ENCODE data around the gene SMAD9.

GRCh38 chr13:36897054-36897616, 22.9 kb downstream of the SMAD9 start:
- TF ChIP-seq CTCF (IDR thresholded peaks at IDR 0.05; ENCODE audit: control extremely low read depth in 1 of 3, insufficient read depth in 1 of 3, low read depth in 1 of 3, low read length in 3 of 3) (no peak), RFX5 (IDR thresholded peaks at IDR 0.05; ENCODE audit: borderline replicate concordance, low read depth, low read length) (no peak), RBBP5 (IDR thresholded peaks at IDR 0.05; ENCODE audit: borderline replicate concordance, low read depth, low read length) (no peak), EZH2 (IDR thresholded peaks at IDR 0.05; ENCODE audit: low read depth, low read length, severe bottlenecking) (no peak), EP300 (IDR thresholded peaks at IDR 0.05; ENCODE audit: borderline replicate concordance in 1 of 2, low read depth in 2 of 2, low read length in 2 of 2) (no peak), POLR2AphosphoS5 (IDR thresholded peaks at IDR 0.05; ENCODE audit: low read depth, low read length) (no peak), GABPA (IDR thresholded peaks at IDR 0.05; ENCODE audit: borderline replicate concordance, insufficient read depth, low read length) (no peak), KDM4A (IDR thresholded peaks at IDR 0.05; ENCODE audit: low read depth, low read length, severe bottlenecking) (no peak), CHD2 (IDR thresholded peaks at IDR 0.05; ENCODE audit: low read length) (no peak), BRCA1 (IDR thresholded peaks at IDR 0.05; ENCODE audit: low read depth, low read length) (no peak), TBP (IDR thresholded peaks at IDR 0.05; ENCODE audit: low read depth, low read length) (no peak), SP2 (IDR thresholded peaks at IDR 0.05; ENCODE audit: low read length) (no peak), RAD21 (IDR thresholded peaks at IDR 0.05 in 1 of 2, conservative IDR thresholded peaks at IDR 0.05 in 1 of 2; ENCODE audit: low read depth in 2 of 2, low read length in 2 of 2) (no peak)
